Progenitor cell of endocrine pancreas (in vitro differentiated cells): ENCODE results near the gene ETNK2. TPM values are rescaled to one million over a fixed set of nuclear protein-coding genes. Genes with fewer than 3 reads are reported as not detected.
A peak's percentile ranks its signal among the peaks of the same experiment; 100 is the strongest.

ENCODE experiments used
- DNase-seq: peaks from one replicate; pipeline ENCODE4 v3.0.0; 2021; ENCODE audit warnings: low spot score; ENCODE audit not compliant: unreplicated experiment
- H3K27ac Mint-ChIP-seq: 2 replicates; pipeline ENCODE4 v1.8.0; 2021; ENCODE audit warnings: mild to moderate bottlenecking, moderate library complexity, mixed read lengths
- H3K27me3 Mint-ChIP-seq: 2 replicates; pipeline ENCODE4 v1.8.0; 2021; ENCODE audit warnings: mixed read lengths
- H3K36me3 Mint-ChIP-seq: 2 replicates; pipeline ENCODE4 v1.8.0; 2022; ENCODE audit warnings: mixed read lengths; ENCODE audit not compliant: insufficient read depth
- H3K4me1 Mint-ChIP-seq: 2 replicates; pipeline ENCODE4 v1.8.0; 2021; ENCODE audit warnings: low read depth, mixed read lengths
- H3K4me3 Mint-ChIP-seq: 2 replicates; pipeline ENCODE4 v1.8.0; 2021; ENCODE audit warnings: low read depth, mild to moderate bottlenecking, moderate library complexity, mixed read lengths
- H3K9me3 Mint-ChIP-seq: 2 replicates; pipeline ENCODE4 v1.8.0; 2021; ENCODE audit warnings: low read depth, mixed read lengths
- CTCF ChIP-seq: fragments of 200-600 bp; sonication (generic); IDR thresholded peaks from one replicate; pipeline ENCODE4 v1.5.0; 2021; ENCODE audit warnings: antibody characterized with exemption, mild to moderate bottlenecking; ENCODE audit not compliant: unreplicated experiment
- total RNA-seq: library from RNA; stranded (reverse); gene quantifications from 2 replicates; pipeline ENCODE4 v1.2.1, GENCODE V29; 2021

The ETNK2 gene
- total RNA-seq, 1 donor from 2014 or later = 22.6 TPM

- Mint-ChIP-seq H3K9me3 (no peaks in the 10 kb centered on the region), H3K27ac (peak overlapping the region; percentile 68), H3K4me3 (no peak overlapping the region), H3K36me3 (peaks cover 6% of the 10 kb centered on the region), H3K27me3 (no peaks in the 10 kb centered on the region), H3K4me1 (peaks cover 5% of the 10 kb centered on the region)
- no peak for DNase-seq
- TF ChIP-seq CTCF = no peak
These were observed 37.9 kb downstream of the ETNK2 start for GRCh38 chr1:204113896-204114295.

GRCh38 chr1:204112876-204113730, 38.7 kb downstream of the ETNK2 start:
- Mint-ChIP-seq H3K4me1 (peaks cover 13% of the 10 kb centered on the region), H3K4me3 (no peak overlapping the region), H3K27me3 (no peaks in the 10 kb centered on the region), H3K27ac (peak overlapping the region; percentile 44), H3K9me3 (no peaks in the 10 kb centered on the region), H3K36me3 (peaks cover 4% of the 10 kb centered on the region)
- DNase-seq = no peak
- no peak for TF ChIP-seq CTCF

- DNase-seq = no peak
- Mint-ChIP-seq H3K27ac (no peak overlapping the region), H3K4me1 (peaks cover 15% of the 10 kb centered on the region), H3K27me3 (no peaks in the 10 kb centered on the region), H3K9me3 (no peaks in the 10 kb centered on the region), H3K4me3 (no peak overlapping the region), H3K36me3 (no peaks in the 10 kb centered on the region)
- TF ChIP-seq CTCF = no peak
These were observed 40.8 kb downstream of the ETNK2 start for GRCh38 chr1:204110894-204111633.

- Mint-ChIP-seq H3K4me3 (peak overlapping the region; percentile 38), H3K27ac (peak overlapping the region; percentile 88), H3K9me3 (no peaks in the 10 kb centered on the region), H3K27me3 (no peaks in the 10 kb centered on the region), H3K4me1 (peaks cover 18% of the 10 kb centered on the region), H3K36me3 (no peaks in the 10 kb centered on the region)
- no peak for DNase-seq
- TF ChIP-seq CTCF = no peak
These were observed 43.3 kb downstream of the ETNK2 start for GRCh38 chr1:204108312-204109141.

- no peak for TF ChIP-seq CTCF
- H3K27ac Mint-ChIP-seq = no peak overlapping the region
- peaks cover 20% of the 10 kb centered on the region for H3K4me1 Mint-ChIP-seq
These were observed 44.0 kb downstream of the ETNK2 start for GRCh38 chr1:204107892-204108291.

More at GRCh38 chr1:204107892-204108291, 44.0 kb downstream of the ETNK2 start:
- Mint-ChIP-seq H3K4me3 (no peak overlapping the region), H3K9me3 (no peaks in the 10 kb centered on the region), H3K27me3 (no peaks in the 10 kb centered on the region), H3K36me3 (no peaks in the 10 kb centered on the region)
- no peak for DNase-seq
